H4 (cell line): ENCODE data around the gene THAP8. TPM values are rescaled to one million over a fixed set of nuclear protein-coding genes. Genes with fewer than 3 reads are reported as not detected.
A peak's percentile ranks its signal among the peaks of the same experiment; 100 is the strongest.

Experiments
- DNase-seq: peaks from one replicate; pipeline ENCODE4 v3.0.0-alpha.2; 2015; ENCODE audit warnings: low spot score
- total RNA-seq: library from RNA; depleted of rRNA; stranded (reverse); fragments of >200 nt; shearing (Covaris generic); gene quantifications from 2 replicates; pipeline ENCODE4 v1.2.3, GENCODE V29; 2014

The THAP8 gene
- total RNA-seq, 1 experiment from 2014 or later: 6.3 TPM

- DNase-seq: no peak
Observed at GRCh38 chr19:36030264-36031148, 23.6 kb downstream of the THAP8 start.

GRCh38 chr19:36028313-36029041 lies 25.6 kb downstream of the THAP8 start:
- no peak for DNase-seq

GRCh38 chr19:36027696-36028095 lies 26.4 kb downstream of the THAP8 start:
- DNase-seq: no peak

- no peak for DNase-seq
Observed at GRCh38 chr19:36026091-36026876, 27.8 kb downstream of the THAP8 start.

GRCh38 chr19:36025541-36025940 lies 28.5 kb downstream of the THAP8 start:
- no peak for DNase-seq

- no peak for DNase-seq
Observed at GRCh38 chr19:36023432-36023831, 30.7 kb downstream of the THAP8 start.

GRCh38 chr19:36019061-36019670 lies 34.9 kb downstream of the THAP8 start:
- no peak for DNase-seq

GRCh38 chr19:36014012-36014924 lies 39.8 kb downstream of the THAP8 start, which contains the start of gene ALKBH6:
TSS of gene ALKBH6 (minus strand) at chr19:36014213. CDS start at chr19:36013397, 816 bp downstream.
- DNase-seq: peak; percentile 100

- DNase-seq: no peak
Observed at GRCh38 chr19:36013280-36014011, 40.6 kb downstream of the THAP8 start.

GRCh38 chr19:36010402-36010801 lies 43.7 kb downstream of the THAP8 start:
- DNase-seq: no peak

GRCh38 chr19:36009633-36010379 lies 44.3 kb downstream of the THAP8 start:
- DNase-seq: no peak

GRCh38 chr19:36009220-36009619 lies 44.9 kb downstream of the THAP8 start:
- no peak for DNase-seq

GRCh38 chr19:36008336-36008978 lies 45.6 kb downstream of the THAP8 start, which contains the start of gene SYNE4:
TSS of gene SYNE4 (minus strand) at chr19:36008813. CDS start at chr19:36008681, 132 bp downstream.
- no peak for DNase-seq

- no peak for DNase-seq
Observed at GRCh38 chr19:36006955-36007354, 47.1 kb downstream of the THAP8 start.

GRCh38 chr19:36003284-36003683 lies 50.8 kb downstream of the THAP8 start:
- DNase-seq: no peak

GRCh38 chr19:36001605-36002004 lies 52.5 kb downstream of the THAP8 start:
- DNase-seq: no peak

- no peak for DNase-seq
Observed at GRCh38 chr19:35996777-35997176, 57.3 kb downstream of the THAP8 start.
